ENCODE measurements around the gene CD74. TPM values are rescaled to one million over a fixed set of nuclear protein-coding genes. Genes with fewer than 3 reads are reported as not detected.

The CD74 gene
- total and polyA plus RNA-seq, 2 of the 13 experiments (the other 11 are each of a cell fraction or from before 2014, with no cell fraction given), result 34.1 to 84.4 TPM

DNA sequence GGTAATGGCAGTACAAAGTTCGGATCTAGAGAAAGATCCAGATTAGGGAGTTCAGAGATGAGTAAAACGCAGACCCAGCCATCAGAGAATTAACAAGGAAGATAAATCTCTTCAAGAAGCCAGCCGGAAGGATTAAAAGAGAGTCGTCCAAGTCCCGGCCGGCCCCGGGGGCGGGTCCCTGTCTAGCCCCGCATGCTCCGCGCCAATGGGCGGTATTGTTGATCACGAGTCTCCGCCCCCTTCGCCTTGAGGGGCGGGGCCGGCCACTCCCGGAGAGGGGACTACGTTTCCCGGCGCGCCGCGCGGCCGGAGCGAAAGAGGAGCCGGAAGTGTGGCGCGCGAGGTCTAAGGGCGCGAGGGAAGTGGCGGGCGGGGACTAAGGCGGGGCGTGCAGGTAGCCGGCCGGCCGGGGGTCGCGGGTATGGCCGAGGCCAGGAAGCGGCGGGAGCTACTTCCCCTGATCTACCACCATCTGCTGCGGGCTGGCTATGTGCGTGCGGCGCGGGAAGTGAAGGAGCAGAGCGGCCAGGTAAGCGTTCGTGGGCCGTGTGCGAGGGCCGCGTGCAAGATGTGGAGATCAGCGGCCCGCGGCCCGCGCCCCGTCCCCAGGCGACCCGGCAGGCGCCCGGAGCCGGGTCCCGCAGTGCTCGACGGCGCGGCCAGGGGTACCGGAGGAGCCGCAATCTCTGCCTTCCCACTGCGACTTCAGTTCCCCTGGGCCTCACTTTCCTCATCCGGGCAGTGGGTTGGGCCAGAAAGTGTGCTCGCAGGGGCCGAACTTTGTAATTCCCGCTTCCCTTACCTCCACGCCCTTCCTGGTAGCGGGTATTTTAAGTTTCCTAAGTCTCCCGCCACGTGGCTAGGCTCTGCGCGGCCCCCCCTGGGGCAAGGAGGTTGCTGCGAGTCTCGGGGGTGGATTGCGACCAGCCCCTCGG, 55.1 kb downstream of the CD74 start, which contains the start of gene TCOF1 (continued):
- TF ChIP-seq JDP2 (CRISPR knock-in tag; IDR thresholded peaks at IDR 0.05; ENCODE audit: borderline replicate concordance), result no peak
- no peak for TF ChIP-seq SP1 (IDR thresholded peaks at IDR 0.05)
- peak; percentile 78 for TF ChIP-seq SP1 (CRISPR knock-in tag; IDR thresholded peaks at IDR 0.05)
- TF ChIP-seq MAX (IDR thresholded peaks at IDR 0.05), result peak; percentile 90
- no peak for TF ChIP-seq ZNF230 (CRISPR knock-in tag; IDR thresholded peaks at IDR 0.05)
- TF ChIP-seq GZF1 (CRISPR knock-in tag; IDR thresholded peaks at IDR 0.05), result no peak
- no peak for TF ChIP-seq KLF15 (CRISPR knock-in tag; IDR thresholded peaks at IDR 0.05; ENCODE audit: borderline replicate concordance)
- peak; percentile 42; the same call in 1 of the 2 replicates for TF ChIP-seq ETV5 (CRISPR knock-in tag; IDR thresholded peaks at IDR 0.05; ENCODE audit: borderline replicate concordance)
- TF ChIP-seq ZNF142 (CRISPR knock-in tag; IDR thresholded peaks at IDR 0.05), result no peak
- no peak; the same call in 1 of the 2 replicates for TF ChIP-seq FOXO1 (CRISPR knock-in tag; IDR thresholded peaks at IDR 0.05)
- TF ChIP-seq ZNF879 (CRISPR knock-in tag; IDR thresholded peaks at IDR 0.05), result no peak
- TF ChIP-seq BRCA1 (CRISPR knock-in tag; IDR thresholded peaks at IDR 0.05), result no peak
- no peak for TF ChIP-seq MYNN (CRISPR knock-in tag; IDR thresholded peaks at IDR 0.05; ENCODE audit: low read depth)
- TF ChIP-seq BCL6 (CRISPR knock-in tag; IDR thresholded peaks at IDR 0.05), result no peak
- peak; percentile 93 for TF ChIP-seq ZNF547 (CRISPR knock-in tag; IDR thresholded peaks at IDR 0.05)
- TF ChIP-seq, protein P1, sequence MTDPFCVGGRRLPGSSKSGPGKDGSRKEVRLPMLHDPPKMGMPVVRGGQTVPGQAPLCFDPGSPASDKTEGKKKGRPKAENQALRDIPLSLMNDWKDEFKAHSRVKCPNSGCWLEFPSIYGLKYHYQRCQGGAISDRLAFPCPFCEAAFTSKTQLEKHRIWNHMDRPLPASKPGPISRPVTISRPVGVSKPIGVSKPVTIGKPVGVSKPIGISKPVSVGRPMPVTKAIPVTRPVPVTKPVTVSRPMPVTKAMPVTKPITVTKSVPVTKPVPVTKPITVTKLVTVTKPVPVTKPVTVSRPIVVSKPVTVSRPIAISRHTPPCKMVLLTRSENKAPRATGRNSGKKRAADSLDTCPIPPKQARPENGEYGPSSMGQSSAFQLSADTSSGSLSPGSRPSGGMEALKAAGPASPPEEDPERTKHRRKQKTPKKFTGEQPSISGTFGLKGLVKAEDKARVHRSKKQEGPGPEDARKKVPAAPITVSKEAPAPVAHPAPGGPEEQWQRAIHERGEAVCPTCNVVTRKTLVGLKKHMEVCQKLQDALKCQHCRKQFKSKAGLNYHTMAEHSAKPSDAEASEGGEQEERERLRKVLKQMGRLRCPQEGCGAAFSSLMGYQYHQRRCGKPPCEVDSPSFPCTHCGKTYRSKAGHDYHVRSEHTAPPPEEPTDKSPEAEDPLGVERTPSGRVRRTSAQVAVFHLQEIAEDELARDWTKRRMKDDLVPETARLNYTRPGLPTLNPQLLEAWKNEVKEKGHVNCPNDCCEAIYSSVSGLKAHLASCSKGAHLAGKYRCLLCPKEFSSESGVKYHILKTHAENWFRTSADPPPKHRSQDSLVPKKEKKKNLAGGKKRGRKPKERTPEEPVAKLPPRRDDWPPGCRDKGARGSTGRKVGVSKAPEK (CRISPR knock-in tag; IDR thresholded peaks at IDR 0.05; ENCODE audit: borderline replicate concordance), result no peak
- no peak for TF ChIP-seq THYN1 (CRISPR knock-in tag; IDR thresholded peaks at IDR 0.05; ENCODE audit: borderline replicate concordance, low read depth)
- TF ChIP-seq RBAK (CRISPR knock-in tag; IDR thresholded peaks at IDR 0.05), result no peak
- TF ChIP-seq TSC22D2 (CRISPR knock-in tag; IDR thresholded peaks at IDR 0.05; ENCODE audit: borderline replicate concordance), result 0 out of 2 replicates have a peak, but pooled peaks have one; percentile 34
- no peak for TF ChIP-seq ZNF746 (CRISPR knock-in tag; IDR thresholded peaks at IDR 0.05)
- no peak for TF ChIP-seq SSRP1 (CRISPR knock-in tag; IDR thresholded peaks at IDR 0.05)
- TF ChIP-seq ATAD3A (CRISPR knock-in tag; IDR thresholded peaks at IDR 0.05), result no peak
- no peak; the same call in 1 of the 2 replicates for TF ChIP-seq ZSCAN31 (CRISPR knock-in tag; IDR thresholded peaks at IDR 0.05; ENCODE audit: low read depth)

Data from HepG2 (cell line).